Liver (tissue), 9 donors: ENCODE data around the gene PLXNB2. TPM values are rescaled to one million over a fixed set of nuclear protein-coding genes. Genes with fewer than 3 reads are reported as not detected.

Experiments
- DNase-seq: peaks from one replicate; pipeline ENCODE4 v3.0.0-alpha.2; 2017; ENCODE audit warnings: low spot score
- H3K27ac ChIP-seq, 2 donors: one replicate each; pipeline ENCODE4 v1.7.0; 2013; ENCODE audit warnings: inconsistent platforms in 2 of 2, low read length in 2 of 2, control low read depth in 1 of 2, low read depth in 1 of 2, mild to moderate bottlenecking in 1 of 2
- H3K27me3 ChIP-seq, 4 donors: one replicate each; pipeline versions ENCODE4 v1.6.1 to v1.7.0; 2013; ENCODE audit warnings: low read length in 3 of 4, inconsistent platforms in 1 of 4, mild to moderate bottlenecking in 1 of 4, moderate library complexity in 1 of 4; ENCODE audit not compliant: control insufficient read depth in 4 of 4, insufficient read depth in 4 of 4
- H3K36me3 ChIP-seq, 4 donors: one replicate each; pipeline versions ENCODE4 v1.6.1 to v1.7.0; 2013; ENCODE audit warnings: low read length in 3 of 4, mild to moderate bottlenecking in 3 of 4, low read depth in 1 of 4, moderate library complexity in 1 of 4; ENCODE audit not compliant: control insufficient read depth in 4 of 4, insufficient read depth in 3 of 4
- H3K4me1 ChIP-seq, 4 donors: one replicate each; pipeline versions ENCODE4 v1.6.1 to v1.7.0; 2013; ENCODE audit warnings: low read length in 3 of 4, mild to moderate bottlenecking in 3 of 4, moderate library complexity in 1 of 4; ENCODE audit not compliant: control insufficient read depth in 4 of 4, insufficient read depth in 4 of 4
- H3K4me3 ChIP-seq, 3 donors: one replicate each; pipeline versions ENCODE4 v1.6.1 to v1.7.0; 2013; ENCODE audit warnings: low read length in 3 of 3, control low read depth in 1 of 3, low read depth in 1 of 3, mild to moderate bottlenecking in 1 of 3
- H3K9ac ChIP-seq, 2 donors: one replicate each; pipeline ENCODE4 v1.7.0; 2013; ENCODE audit warnings: low read length in 2 of 2, mild to moderate bottlenecking in 2 of 2, moderate library complexity in 2 of 2, control low read depth in 1 of 2, low read depth in 1 of 2
- H3K9me3 ChIP-seq, 4 donors: one replicate each; pipeline versions ENCODE4 v1.6.1 to v1.7.0; 2013; ENCODE audit warnings: low read length in 3 of 4; ENCODE audit not compliant: control insufficient read depth in 4 of 4
- CTCF ChIP-seq: fragments of 150-350 bp; IDR thresholded peaks from 2 replicates; pipeline ENCODE4 v1.5.1; 2017; ENCODE audit warnings: improper control_type of control experiment, low read depth, low read length; ENCODE audit not compliant: missing input control
- FOXA2 ChIP-seq: IDR thresholded peaks from 2 replicates; pipeline ENCODE4 v1.6.1; 2016; ENCODE audit warnings: antibody characterized with exemption
- GABPA ChIP-seq, 2 donors: IDR thresholded peaks in 1 of 2; conservative IDR thresholded peaks in 1 of 2; 2 replicates each; pipeline ENCODE4 v1.6.1; 2016; ENCODE audit warnings: antibody characterized with exemption in 2 of 2, mild to moderate bottlenecking in 1 of 2, moderate library complexity in 1 of 2
- HNF4A ChIP-seq, 2 donors: conservative IDR thresholded peaks; 2 replicates each; pipeline ENCODE4 v1.6.1; 2016; ENCODE audit warnings: antibody characterized with exemption in 2 of 2, mild to moderate bottlenecking in 2 of 2
- MAX ChIP-seq: IDR thresholded peaks from 2 replicates; pipeline ENCODE4 v1.6.1; 2016; ENCODE audit warnings: antibody characterized with exemption
- SP1 ChIP-seq: IDR thresholded peaks from 2 replicates; pipeline ENCODE4 v1.6.1; 2018; ENCODE audit warnings: antibody characterized with exemption, mild to moderate bottlenecking
- TAF1 ChIP-seq: conservative IDR thresholded peaks from 2 replicates; pipeline ENCODE4 v1.6.1; 2016; ENCODE audit warnings: antibody characterized with exemption, mild to moderate bottlenecking
- YY1 ChIP-seq: IDR thresholded peaks from 2 replicates; pipeline ENCODE4 v1.6.1; 2016; ENCODE audit warnings: antibody characterized with exemption, mild to moderate bottlenecking
- ZBTB33 ChIP-seq: IDR thresholded peaks from 2 replicates; pipeline ENCODE4 v1.6.1; 2016; ENCODE audit warnings: antibody characterized with exemption
- WGBS: extraction: QIAGEN DNeasy Blood & Tissue Kit; methylation state at CpG from one replicate; pipeline ENCODE4 v1.1.7; 2013; 5-methylcytosine and 5-hydroxymethylcytosine counted together
- polyA plus RNA-seq, 2 donors: library from polyadenylated mRNA; stranded (reverse) in 1 of 2; unstranded in 1 of 2; fragments of 200-250 nt in 1 of 2; fragments of >200 nt in 1 of 2; fragmentation: Nextera tagmentation in 1 of 2; extraction: Ambion mirVana in 1 of 2; gene quantifications; one replicate each; pipeline versions ENCODE4 v1.2.1 to v1.2.3, GENCODE V29; 2013 to 2015
- total RNA-seq, 2 donors: library from RNA; depleted of rRNA; stranded (reverse); fragments of >200 nt; gene quantifications; one replicate each; pipeline ENCODE4 v1.2.3, GENCODE V29; 2014
- donor health status: healthy.
- donor health status: healthy.
- donor health status: healthy.
- donor health status: healthy.
- donor health status: healthy.

Gene PLXNB2
- total and polyA plus RNA-seq, 4 donors, result 28.8 to 95.7 (median 73.9) TPM

- H3K27ac ChIP-seq, result no peak overlapping the region
- no peak overlapping the region for H3K9ac ChIP-seq
- H3K4me1 ChIP-seq, result no peaks in the 10 kb centered on the region
- H3K36me3 ChIP-seq, result peaks cover 18 to 75% (median 31%) of the 10 kb centered on the region in 4 donors
- H3K27me3 ChIP-seq, result no peaks in the 10 kb centered on the region
- H3K4me3 ChIP-seq, result no peak overlapping the region
- WGBS, result 88% methylated on average over 24 of the region's 24 CpGs
- no peaks in the 10 kb centered on the region for H3K9me3 ChIP-seq
- TF ChIP-seq MAX, result no peak
- TF ChIP-seq YY1, result no peak
- no peak for TF ChIP-seq GABPA (IDR thresholded peaks at IDR 0.05 in 1 of 2, conservative IDR thresholded peaks at IDR 0.05 in 1 of 2)
- no peak for TF ChIP-seq FOXA2
- TF ChIP-seq SP1, result no peak
- no peak for TF ChIP-seq HNF4A (conservative IDR thresholded peaks at IDR 0.05)
- no peak for TF ChIP-seq TAF1
- TF ChIP-seq ZBTB33, result no peak
- no peak for TF ChIP-seq CTCF
- DNase-seq, result peak; percentile 74
These were observed 82.1 kb downstream of the PLXNB2 start for GRCh38 chr22:50225200-50225969.

Other genes starting within 250 kb of the PLXNB2 start
- gene TTLL8, start 249.3 kb downstream of the PLXNB2 start, total RNA-seq, result not detected
- not detected for gene TTLL8, start 249.3 kb downstream of the PLXNB2 start, polyA plus RNA-seq
- gene MLC1, start 222.2 kb downstream of the PLXNB2 start, total RNA-seq, result 1 to 10 TPM in 1 of 2 donors, under 1 TPM in 1; 0.33 to 9.4 TPM
- under 1 TPM in 1 of 2 donors, not detected in 1; 0.13 TPM for gene MLC1, start 222.2 kb downstream of the PLXNB2 start, polyA plus RNA-seq
- gene MOV10L1, start 217.6 kb downstream of the PLXNB2 start, total RNA-seq, result under 1 TPM; 0.17 to 0.47 TPM
- under 1 TPM; 0.07 to 0.18 TPM for gene MOV10L1, start 217.6 kb downstream of the PLXNB2 start, polyA plus RNA-seq
- gene PANX2, start 136.9 kb downstream of the PLXNB2 start, total RNA-seq, result 1 to 10 TPM in 1 of 2 donors, under 1 TPM in 1; 0.56 to 2.3 TPM
- 10 to 100 TPM in 1 of 2 donors, under 1 TPM in 1; 0.39 to 14.8 TPM for gene PANX2, start 136.9 kb downstream of the PLXNB2 start, polyA plus RNA-seq
- 10 to 100 TPM; 10.5 to 18.3 TPM for gene TRABD, start 121.7 kb downstream of the PLXNB2 start, total RNA-seq
- 10 to 100 TPM; 14.4 to 29.7 TPM for gene TRABD, start 121.7 kb downstream of the PLXNB2 start, polyA plus RNA-seq
- 10 to 100 TPM; 16.4 to 58.9 TPM for gene SELENOO, start 106.6 kb downstream of the PLXNB2 start, total RNA-seq
- gene SELENOO, start 106.6 kb downstream of the PLXNB2 start, polyA plus RNA-seq, result 10 to 100 TPM; 25.5 to 59.2 TPM
- 10 to 100 TPM; 20.9 to 31.7 TPM for gene TUBGCP6, start 62.6 kb downstream of the PLXNB2 start, total RNA-seq
- 10 to 100 TPM in 1 of 2 donors, 1 to 10 TPM in 1; 9.3 to 11.9 TPM for gene TUBGCP6, start 62.6 kb downstream of the PLXNB2 start, polyA plus RNA-seq
- 10 to 100 TPM; 11.4 to 18.2 TPM for gene HDAC10, start 56.4 kb downstream of the PLXNB2 start, total RNA-seq
- gene HDAC10, start 56.4 kb downstream of the PLXNB2 start, polyA plus RNA-seq, result 10 to 100 TPM in 1 of 2 donors, 1 to 10 TPM in 1; 6.2 to 15.9 TPM
- 1 to 10 TPM; 2.3 to 2.8 TPM for gene MAPK12, start 46.0 kb downstream of the PLXNB2 start, total RNA-seq
- gene MAPK12, start 46.0 kb downstream of the PLXNB2 start, polyA plus RNA-seq, result 1 to 10 TPM in 1 of 2 donors, under 1 TPM in 1; 0.83 to 1.5 TPM
- gene MAPK11, start 37.3 kb downstream of the PLXNB2 start, total RNA-seq, result 1 to 10 TPM in 1 of 2 donors, under 1 TPM in 1; 0.65 to 1.2 TPM
- 1 to 10 TPM in 1 of 2 donors, under 1 TPM in 1; 0.83 to 2.0 TPM for gene MAPK11, start 37.3 kb downstream of the PLXNB2 start, polyA plus RNA-seq
- 1 to 10 TPM; 1.1 to 1.2 TPM for gene DENND6B, start 19.4 kb upstream of the PLXNB2 start, total RNA-seq
- gene DENND6B, start 19.4 kb upstream of the PLXNB2 start, polyA plus RNA-seq, result 1 to 10 TPM in 1 of 2 donors, under 1 TPM in 1; 0.86 to 1.0 TPM
- gene PPP6R2, start 35.7 kb upstream of the PLXNB2 start, total RNA-seq, result 100 to 1,000 TPM in 1 of 2 donors, 10 to 100 TPM in 1; 51.7 to 117 TPM
- gene PPP6R2, start 35.7 kb upstream of the PLXNB2 start, polyA plus RNA-seq, result 10 to 100 TPM; 28.8 to 42.6 TPM
- 10 to 100 TPM; 21.8 to 37.6 TPM for gene SBF1, start 167.4 kb upstream of the PLXNB2 start, total RNA-seq
- gene SBF1, start 167.4 kb upstream of the PLXNB2 start, polyA plus RNA-seq, result 10 to 100 TPM in 1 of 2 donors, 1 to 10 TPM in 1; 8.3 to 11.0 TPM
- gene ADM2, start 173.9 kb upstream of the PLXNB2 start, total RNA-seq, result 1 to 10 TPM in 1 of 2 donors, under 1 TPM in 1; 0.79 to 1.8 TPM
- 1 to 10 TPM in 1 of 2 donors, under 1 TPM in 1; 0.89 to 2.8 TPM for gene ADM2, start 173.9 kb upstream of the PLXNB2 start, polyA plus RNA-seq
- not detected for gene MIOX, start 179.2 kb upstream of the PLXNB2 start, total RNA-seq
- gene MIOX, start 179.2 kb upstream of the PLXNB2 start, polyA plus RNA-seq, result not detected
- gene LMF2, start 200.1 kb upstream of the PLXNB2 start, total RNA-seq, result 10 to 100 TPM; 24.0 to 27.9 TPM
- gene LMF2, start 200.1 kb upstream of the PLXNB2 start, polyA plus RNA-seq, result 10 to 100 TPM; 16.7 to 35.6 TPM
- 10 to 100 TPM; 15.2 to 30.8 TPM for gene NCAPH2, start 200.6 kb upstream of the PLXNB2 start, total RNA-seq
- 10 to 100 TPM; 12.0 to 12.5 TPM for gene NCAPH2, start 200.6 kb upstream of the PLXNB2 start, polyA plus RNA-seq
- 1 to 10 TPM; 1.4 to 1.7 TPM for gene SCO2, start 218.0 kb upstream of the PLXNB2 start, total RNA-seq
- gene SCO2, start 218.0 kb upstream of the PLXNB2 start, polyA plus RNA-seq, result 1 to 10 TPM; 1.9 to 2.9 TPM
- gene TYMP, start 222.4 kb upstream of the PLXNB2 start, total RNA-seq, result 100 to 1,000 TPM in 1 of 2 donors, 10 to 100 TPM in 1; 41.2 to 109 TPM
- 10 to 100 TPM; 34.0 to 89.8 TPM for gene TYMP, start 222.4 kb upstream of the PLXNB2 start, polyA plus RNA-seq
- under 1 TPM in 1 of 2 donors, not detected in 1; 0.08 TPM for gene KLHDC7B, start 238.3 kb upstream of the PLXNB2 start, total RNA-seq
- under 1 TPM; 0.08 to 0.16 TPM for gene KLHDC7B, start 238.3 kb upstream of the PLXNB2 start, polyA plus RNA-seq